HepG2 (cell line): ENCODE measurements around the gene ARHGEF10L. TPM values are rescaled to one million over a fixed set of nuclear protein-coding genes. Genes with fewer than 3 reads are reported as not detected.

Experiments used
- ATAC-seq: fragments of 200-7000 bp; cut with Tn5 transposase; 3 replicates; pipeline ENCODE4 v1.9.1; 2020; ENCODE audit warnings: mild to moderate bottlenecking, moderate library complexity
- BruUV-seq: library from RNA; stranded (reverse); fragments of 400-500 nt; replicated peaks from 2 replicates; lab custom pipeline; 2021; lab: Mats Ljungman, UMichigan
- CTCF ChIA-PET: fragments of 300-600 bp; formaldehyde crosslinking; extraction: SDS; loops from one replicate; lab custom pipeline; 2021; ENCODE audit warnings: low total read pairs, inconsistent platforms, low intra/inter-chr PET ratio; lab: Yijun Ruan, JAX
- POLR2A ChIA-PET: fragments of 350-600 bp; sonication (Branson Sonifier 250); formaldehyde crosslinking; loops from one replicate; lab custom pipeline; 2020; ENCODE audit warnings: antibody characterized with exemption, inconsistent platforms; lab: Yijun Ruan, JAX
- DNase-seq: peaks from one replicate; pipeline ENCODE4 v3.0.0-alpha.2; 2015; ENCODE audit warnings: low spot score
- FAIRE-seq: peaks from 3 replicates; lab custom pipeline; 2011; peaks lifted over from hg19 to GRCh38; lab: Jason Lieb, UNC
- H2AFZ ChIP-seq: one replicate; pipeline ENCODE4 v1.6.1; 2011; ENCODE audit warnings: low read length, inconsistent platforms
- H3K27ac ChIP-seq: fragments of 300-600 bp; 3 replicates; pipeline ENCODE4 v1.8.0; 2011; ENCODE audit warnings: mixed run types, mild to moderate bottlenecking, mixed read lengths, low read length, inconsistent platforms; ENCODE audit not compliant: insufficient read depth; ENCODE audit errors: extremely low read length
- H3K27me3 ChIP-seq, 2 experiments: fragments of 200-600 bp in 1 of 2; 2 replicates in 1 of 2; 3 replicates in 1 of 2; pipeline versions ENCODE4 v1.6.0 to v1.8.0; 2011; ENCODE audit warnings: low read length in 2 of 2, mild to moderate bottlenecking in 2 of 2, moderate library complexity in 2 of 2, inconsistent platforms in 1 of 2; ENCODE audit not compliant: insufficient read depth in 2 of 2, control insufficient read depth in 1 of 2
- H3K36me3 ChIP-seq, 2 experiments: fragments of 200-600 bp in 1 of 2; replicated peaks in 1 of 2; 2 replicates in 1 of 2; 3 replicates in 1 of 2; pipeline versions ENCODE4 v1.5.1 to v1.8.0; 2011; ENCODE audit warnings: low read length in 2 of 2, inconsistent platforms in 1 of 2; ENCODE audit not compliant: insufficient read depth in 2 of 2, control insufficient read depth in 1 of 2
- H3K4me1 ChIP-seq: 2 replicates; pipeline ENCODE4 v1.5.1; 2012; ENCODE audit warnings: low read length, inconsistent platforms; ENCODE audit not compliant: insufficient read depth
- H3K4me2 ChIP-seq: 2 replicates; pipeline ENCODE4 v1.6.0; 2011; ENCODE audit warnings: low read depth, low read length, inconsistent platforms
- H3K4me3 ChIP-seq, 3 experiments: fragments of 200-600 bp in 1 of 3; sonication (generic), shearing (Covaris generic) in 1 of 3; replicated peaks in 1 of 3; 2 replicates each; pipeline ENCODE4 v1.5.1; 2011 to 2016; ENCODE audit warnings: low read length in 3 of 3, inconsistent platforms in 2 of 3, low read depth in 2 of 3, mild to moderate bottlenecking in 2 of 3, control low read depth in 1 of 3, mixed read lengths in 1 of 3; ENCODE audit not compliant: insufficient read depth in 1 of 3
- H3K79me2 ChIP-seq: one replicate; pipeline ENCODE4 v1.6.1; 2011; ENCODE audit warnings: low read length, inconsistent platforms; ENCODE audit not compliant: insufficient read depth
- H3K9ac ChIP-seq: 2 replicates; pipeline ENCODE4 v1.6.0; 2011; ENCODE audit warnings: mild to moderate bottlenecking, low read depth, low read length, inconsistent platforms; ENCODE audit not compliant: insufficient read depth
- H3K9me3 ChIP-seq: 2 replicates; pipeline ENCODE4 v1.5.1; 2012; ENCODE audit warnings: mild to moderate bottlenecking, low read length
- H4K20me1 ChIP-seq: 2 replicates; pipeline ENCODE4 v1.6.0; 2011; ENCODE audit warnings: inconsistent platforms, mild to moderate bottlenecking, low read length, moderate library complexity; ENCODE audit not compliant: insufficient read depth
- MLLT10 ChIP-seq: sonication (generic); formaldehyde crosslinking; IDR thresholded peaks from 2 replicates; pipeline ENCODE4 v1.4.0; 2020; ENCODE audit warnings: missing genetic modification reagents
- SMYD3 ChIP-seq: sonication (generic); formaldehyde crosslinking; IDR thresholded peaks from 2 replicates; pipeline ENCODE4 v1.8.1; 2023; ENCODE audit warnings: mild to moderate bottlenecking, missing genetic modification reagents
- SOX6 ChIP-seq, 2 experiments: fragments of 450-650 bp in 1 of 2; sonication (generic) in 1 of 2; formaldehyde crosslinking in 1 of 2; IDR thresholded peaks; 2 replicates each; pipeline versions ENCODE4 v1.4.0 to v1.6.1; 2017 to 2020; ENCODE audit warnings: antibody characterized with exemption in 1 of 2, mild to moderate bottlenecking in 1 of 2, missing genetic modification reagents in 1 of 2
- WGBS: methylation state at CpG from one replicate; pipeline ENCODE4 v1.1.6; 2017; ENCODE audit warnings: low lambda C conversion rate; 5-methylcytosine and 5-hydroxymethylcytosine counted together
- in situ Hi-C: cut with HindIII; loops from 2 replicates; pipeline ENCODE4 v1.10.0; 2017; ENCODE audit warnings: low pct_unique_long_range_greater_than_20kb; ENCODE audit not compliant: extremely low pct_ligation_motif_present
- intact Hi-C: fragments of 100-400 bp; cut with micrococcal nuclease; formaldehyde crosslinking; loops from one replicate; pipeline ENCODE4 v1.10.0; 2022; ENCODE audit not compliant: unreplicated experiment
- polyA plus RNA-seq, 8 experiments: library from polyadenylated mRNA; depleted of rRNA in 3 of 8; stranded (reverse) in 7 of 8; unstranded in 1 of 8; fragments of >200 nt; fragmentation: Illumina TruSeq in 4 of 8; extraction: Trizol in 4 of 8; gene quantifications; 2 replicates each; pipeline versions ENCODE4 v1.2.1 to v1.2.3, GENCODE V29; 2011 to 2016; ENCODE audit warnings: low read depth in 4 of 8, missing spikeins in 1 of 8, mixed read lengths in 1 of 8; ENCODE audit not compliant: insufficient read depth in 1 of 8
- total RNA-seq, 5 experiments: library from RNA; depleted of rRNA; stranded (reverse); fragments of >200 nt; fragmentation: Illumina TruSeq; extraction: Trizol; gene quantifications; 2 replicates each; pipeline ENCODE4 v1.2.3, GENCODE V29; 2016; ENCODE audit warnings: low read depth in 1 of 5
- TF ChIP-seq, protein P1 (sequence below): sonication (generic); formaldehyde crosslinking; IDR thresholded peaks from 2 replicates; pipeline ENCODE4; 2020; ENCODE audit warnings: missing genetic modification reagents, mild to moderate bottlenecking, borderline replicate concordance
- TF ChIP-seq, protein P2 (sequence below): sonication (generic); formaldehyde crosslinking; IDR thresholded peaks from 2 replicates; pipeline ENCODE4 v1.5.0; 2020; ENCODE audit warnings: mild to moderate bottlenecking, missing genetic modification reagents

Gene ARHGEF10L
- total and polyA plus RNA-seq, 2 of the 13 experiments (the other 11 are each of a cell fraction or from before 2014, with no cell fraction given), result 46.5 to 78.3 TPM

DNA sequence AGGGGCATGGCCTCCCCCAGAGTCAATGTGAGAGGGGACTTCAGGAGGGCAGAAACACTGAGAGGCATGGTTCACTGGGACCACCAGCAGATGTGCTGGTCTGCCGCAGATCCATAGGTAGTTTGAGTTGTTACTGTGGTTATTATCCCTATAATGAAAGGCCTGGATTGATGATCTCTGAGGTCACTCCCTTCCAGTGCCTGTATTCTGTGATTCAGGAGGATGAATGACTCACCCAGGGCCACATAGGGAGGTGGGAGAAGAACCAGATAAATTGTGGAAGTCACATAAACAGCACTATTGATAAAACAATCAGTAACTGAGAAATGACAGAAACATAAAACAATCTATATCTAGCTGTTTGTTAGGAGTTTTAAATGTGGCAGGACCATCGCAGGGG lies 193.0 kb downstream of the ARHGEF10L start:
- Histone ChIP-seq H3K79me2 (no peaks in the 10 kb centered on the region), H2AFZ (no peak overlapping the region), H3K36me3 (no peaks in the 10 kb centered on the region), H3K27me3 (peaks cover 5 to 48% of the 10 kb centered on the region in 2 experiments), H3K4me3 (no peak overlapping the region), H3K9me3 (no peaks in the 10 kb centered on the region), H3K4me1 (no peaks in the 10 kb centered on the region), H4K20me1 (0 out of 2 replicates have a peak, but pooled peaks cover 2% of the 10 kb centered on the region), H3K27ac (no peak overlapping the region), H3K9ac (no peak overlapping the region), H3K4me2 (no peak overlapping the region)
- 48% methylated on average over 2 of the region's 2 CpGs for WGBS
- intact Hi-C loops, result no loop called here
- TF ChIP-seq MLLT10 (CRISPR knock-in tag), result no peak
- TF ChIP-seq SOX6 (IDR thresholded peaks at IDR 0.05), result no peak
- no peak for TF ChIP-seq SOX6 (CRISPR knock-in tag; IDR thresholded peaks at IDR 0.05)
- TF ChIP-seq, protein P1, sequence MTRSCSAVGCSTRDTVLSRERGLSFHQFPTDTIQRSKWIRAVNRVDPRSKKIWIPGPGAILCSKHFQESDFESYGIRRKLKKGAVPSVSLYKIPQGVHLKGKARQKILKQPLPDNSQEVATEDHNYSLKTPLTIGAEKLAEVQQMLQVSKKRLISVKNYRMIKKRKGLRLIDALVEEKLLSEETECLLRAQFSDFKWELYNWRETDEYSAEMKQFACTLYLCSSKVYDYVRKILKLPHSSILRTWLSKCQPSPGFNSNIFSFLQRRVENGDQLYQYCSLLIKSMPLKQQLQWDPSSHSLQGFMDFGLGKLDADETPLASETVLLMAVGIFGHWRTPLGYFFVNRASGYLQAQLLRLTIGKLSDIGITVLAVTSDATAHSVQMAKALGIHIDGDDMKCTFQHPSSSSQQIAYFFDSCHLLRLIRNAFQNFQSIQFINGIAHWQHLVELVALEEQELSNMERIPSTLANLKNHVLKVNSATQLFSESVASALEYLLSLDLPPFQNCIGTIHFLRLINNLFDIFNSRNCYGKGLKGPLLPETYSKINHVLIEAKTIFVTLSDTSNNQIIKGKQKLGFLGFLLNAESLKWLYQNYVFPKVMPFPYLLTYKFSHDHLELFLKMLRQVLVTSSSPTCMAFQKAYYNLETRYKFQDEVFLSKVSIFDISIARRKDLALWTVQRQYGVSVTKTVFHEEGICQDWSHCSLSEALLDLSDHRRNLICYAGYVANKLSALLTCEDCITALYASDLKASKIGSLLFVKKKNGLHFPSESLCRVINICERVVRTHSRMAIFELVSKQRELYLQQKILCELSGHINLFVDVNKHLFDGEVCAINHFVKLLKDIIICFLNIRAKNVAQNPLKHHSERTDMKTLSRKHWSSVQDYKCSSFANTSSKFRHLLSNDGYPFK (CRISPR knock-in tag), result no peak
- no peak for TF ChIP-seq SMYD3 (CRISPR knock-in tag)
- DNase-seq, result no peak
- no peak for ATAC-seq
- no peak for FAIRE-seq
- in situ Hi-C loops, result no loop called here
- ChIA-PET CTCF (no interaction called here), POLR2A (no interaction called here)
- no TSS peak for BruUV-seq

DNA sequence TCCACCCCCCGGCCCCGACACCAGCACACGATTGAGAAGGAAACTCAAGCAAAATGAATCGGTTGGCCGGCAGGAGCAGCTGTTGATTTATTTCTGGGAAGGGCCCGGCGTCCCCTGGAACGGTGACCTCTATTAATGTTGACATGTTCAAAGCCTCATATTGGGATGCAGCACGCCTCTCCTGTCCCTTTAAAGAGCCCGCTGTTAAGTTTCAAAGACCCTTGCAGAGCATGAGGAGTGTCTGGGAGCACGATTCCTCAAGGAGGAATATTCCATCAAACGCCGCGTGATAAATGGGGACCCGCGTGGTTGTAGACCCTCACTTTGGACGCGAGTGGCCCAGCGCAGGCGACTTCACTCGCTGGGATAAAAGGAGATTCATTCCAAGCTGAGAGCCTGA lies 194.2 kb downstream of the ARHGEF10L start:
- TF ChIP-seq, protein P2, sequence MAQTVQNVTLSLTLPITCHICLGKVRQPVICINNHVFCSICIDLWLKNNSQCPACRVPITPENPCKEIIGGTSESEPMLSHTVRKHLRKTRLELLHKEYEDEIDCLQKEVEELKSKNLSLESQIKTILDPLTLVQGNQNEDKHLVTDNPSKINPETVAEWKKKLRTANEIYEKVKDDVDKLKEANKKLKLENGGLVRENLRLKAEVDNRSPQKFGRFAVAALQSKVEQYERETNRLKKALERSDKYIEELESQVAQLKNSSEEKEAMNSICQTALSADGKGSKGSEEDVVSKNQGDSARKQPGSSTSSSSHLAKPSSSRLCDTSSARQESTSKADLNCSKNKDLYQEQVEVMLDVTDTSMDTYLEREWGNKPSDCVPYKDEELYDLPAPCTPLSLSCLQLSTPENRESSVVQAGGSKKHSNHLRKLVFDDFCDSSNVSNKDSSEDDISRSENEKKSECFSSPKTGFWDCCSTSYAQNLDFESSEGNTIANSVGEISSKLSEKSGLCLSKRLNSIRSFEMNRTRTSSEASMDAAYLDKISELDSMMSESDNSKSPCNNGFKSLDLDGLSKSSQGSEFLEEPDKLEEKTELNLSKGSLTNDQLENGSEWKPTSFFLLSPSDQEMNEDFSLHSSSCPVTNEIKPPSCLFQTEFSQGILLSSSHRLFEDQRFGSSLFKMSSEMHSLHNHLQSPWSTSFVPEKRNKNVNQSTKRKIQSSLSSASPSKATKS (CRISPR knock-in tag), result no peak
- TF ChIP-seq, all 625 proteins: peak for 0
- H3K27me3 ChIP-seq, result peaks cover 5 to 48% of the 10 kb centered on the region in 2 experiments
- H2AFZ ChIP-seq, result no peak overlapping the region
- ATAC-seq (no peak), FAIRE-seq (no peak), DNase-seq (no peak)
- in situ Hi-C loops (no loop called here), intact Hi-C loops (no loop called here)
- no peaks in the 10 kb centered on the region for H3K9me3 ChIP-seq
- H3K27ac ChIP-seq, result no peak overlapping the region
- H3K4me1 ChIP-seq, result no peaks in the 10 kb centered on the region
- H3K36me3 ChIP-seq, result no peaks in the 10 kb centered on the region
- no peak overlapping the region for H3K4me2 ChIP-seq
- 0 out of 2 replicates have a peak, but pooled peaks cover 2% of the 10 kb centered on the region for H4K20me1 ChIP-seq
- WGBS, result 28% methylated on average over 18 of the region's 21 CpGs
- H3K4me3 ChIP-seq, result no peak overlapping the region
- BruUV-seq, result no TSS peak
- H3K79me2 ChIP-seq, result no peaks in the 10 kb centered on the region
- H3K9ac ChIP-seq, result no peak overlapping the region
- ChIA-PET POLR2A (no interaction called here), CTCF (no interaction called here)
